GM21737 (cell line): ENCODE results near the gene RALGAPA2.

ENCODE experiments used
- ATAC-seq: cut with Tn5 transposase; IDR thresholded peaks from one replicate; pipeline ENCODE4 v1.9.1; 2021; ENCODE audit warnings: mild to moderate bottlenecking, moderate library complexity; ENCODE audit not compliant: unreplicated experiment

RALGAPA2 gene

DNA sequence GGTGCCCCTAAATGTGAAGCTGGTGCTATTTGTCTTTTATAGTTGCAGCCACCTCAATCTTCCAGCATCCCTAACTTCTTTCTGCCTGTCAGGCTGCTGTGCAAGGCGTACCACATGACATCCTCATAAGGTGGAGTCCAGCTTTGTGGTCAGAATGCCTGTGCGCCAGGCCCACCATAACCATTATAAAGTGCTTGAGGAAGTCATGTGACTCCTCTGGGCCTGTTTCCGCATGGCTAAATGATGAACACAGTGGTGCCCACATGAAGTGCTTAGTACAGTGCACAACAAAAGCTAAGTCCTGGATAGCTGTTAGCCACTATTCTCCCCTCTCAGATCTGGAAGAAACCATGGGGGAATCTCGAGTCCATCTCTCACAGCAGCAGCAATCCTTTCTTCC, 268.9 kb downstream of the RALGAPA2 start:
- ATAC-seq: no peak

DNA sequence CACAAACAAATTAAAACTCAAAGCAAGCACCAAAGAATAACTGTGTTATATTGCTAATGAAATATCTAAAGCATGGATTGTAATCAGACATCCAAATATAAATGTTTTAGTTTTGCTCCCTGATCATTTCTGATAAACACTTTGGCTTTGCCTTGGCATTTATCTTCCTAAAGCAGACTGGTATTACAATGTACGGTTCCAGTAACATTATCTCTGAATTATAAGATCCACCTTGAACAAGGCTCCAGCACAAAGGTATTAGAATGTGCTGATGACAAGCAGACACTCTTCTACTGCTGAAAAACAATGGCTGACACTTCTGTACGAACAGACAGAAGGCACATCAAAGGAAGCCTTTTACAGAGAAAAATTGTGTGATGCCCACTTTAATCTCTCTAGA, 270.0 kb downstream of the RALGAPA2 start:
- no peak for ATAC-seq

- ATAC-seq: no peak
Observed at GRCh38 chr20:20440886-20441658, 271.4 kb downstream of the RALGAPA2 start.

DNA sequence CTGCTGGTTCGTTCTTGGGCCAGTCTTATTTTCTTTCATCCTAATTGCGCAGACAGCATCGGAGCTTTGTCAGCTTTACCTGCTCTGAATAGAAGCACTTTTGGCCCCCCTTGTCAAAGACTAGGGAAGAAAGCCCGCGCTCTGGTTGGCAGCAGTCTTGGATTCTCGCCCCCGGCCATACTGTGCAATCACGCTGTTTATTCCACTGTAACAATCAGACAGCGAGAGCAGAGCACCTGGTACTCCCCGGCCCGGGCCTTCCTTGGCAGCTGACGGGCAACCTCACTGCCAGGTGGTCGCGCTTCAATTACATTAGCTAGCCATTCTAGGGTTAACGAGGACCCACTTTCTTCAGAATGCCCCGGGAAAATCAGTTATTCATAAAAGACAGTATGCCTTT, 272.0 kb downstream of the RALGAPA2 start:
- ATAC-seq: no peak

DNA sequence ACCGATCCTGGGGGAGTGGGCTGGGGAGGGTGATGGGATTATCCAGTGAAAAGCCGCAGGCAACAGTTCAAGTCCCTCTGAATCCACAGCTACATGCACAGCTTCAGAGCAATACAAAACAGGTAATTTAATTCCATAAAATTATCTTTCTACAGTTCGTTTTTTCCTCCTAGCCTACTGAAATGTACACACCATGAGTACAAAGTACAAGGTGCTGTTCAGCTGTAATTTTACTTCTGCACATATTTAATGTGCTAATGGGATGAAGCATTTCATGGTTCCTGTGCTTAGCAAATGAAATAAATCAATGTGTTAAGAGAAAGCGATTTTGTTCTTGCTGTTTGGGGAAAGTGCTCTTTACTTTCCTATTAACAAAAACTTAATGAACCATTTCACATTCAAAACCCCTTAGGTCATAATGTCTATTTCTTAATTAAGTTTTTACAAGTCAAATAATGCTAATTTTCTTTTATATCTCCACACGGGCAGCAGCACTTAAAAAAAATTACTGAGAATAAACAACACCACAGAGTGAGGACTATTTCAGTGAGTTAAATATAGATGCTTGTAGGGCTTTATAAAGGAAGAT, 272.7 kb downstream of the RALGAPA2 start:
- ATAC-seq: no peak

DNA sequence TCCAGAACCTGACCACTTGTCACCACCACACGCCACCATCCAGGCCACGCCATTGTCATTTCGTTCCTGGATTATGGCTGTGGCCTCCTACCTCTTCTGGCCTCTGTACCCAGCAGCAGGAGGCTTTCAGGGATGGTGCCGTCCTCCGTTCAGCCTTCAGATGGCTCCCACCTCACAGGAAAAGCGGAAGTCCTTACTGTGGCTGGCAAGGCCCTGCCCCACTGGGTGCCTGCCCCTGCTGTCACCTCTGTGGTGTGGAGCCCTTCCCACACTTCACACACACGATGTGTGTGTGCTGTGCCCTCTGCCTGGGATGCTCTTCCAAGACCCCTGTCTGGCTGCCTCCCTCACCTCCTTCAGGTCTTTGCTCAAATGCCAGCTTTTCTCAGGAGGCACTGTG, 275.1 kb downstream of the RALGAPA2 start:
- ATAC-seq: no peak

DNA sequence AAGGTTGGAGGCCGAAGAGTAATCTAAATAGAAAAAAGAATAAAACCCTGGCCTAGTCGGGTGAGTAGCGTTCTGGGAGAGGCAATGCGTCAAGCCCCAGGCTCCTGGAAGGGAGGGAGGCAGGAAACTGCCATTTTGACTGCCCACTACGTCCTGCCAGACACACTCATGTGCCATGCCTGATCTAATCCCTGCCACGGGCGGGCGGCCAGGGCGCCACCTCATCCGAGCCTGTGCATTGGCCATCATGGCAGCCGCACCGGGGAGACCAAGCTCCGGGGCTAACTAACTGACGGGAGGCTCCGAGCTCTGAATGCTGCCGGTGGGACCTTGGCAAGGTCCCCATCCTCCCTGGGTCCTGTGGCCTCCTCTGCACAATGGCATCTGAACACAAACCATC, 275.8 kb downstream of the RALGAPA2 start:
- ATAC-seq: no peak

DNA sequence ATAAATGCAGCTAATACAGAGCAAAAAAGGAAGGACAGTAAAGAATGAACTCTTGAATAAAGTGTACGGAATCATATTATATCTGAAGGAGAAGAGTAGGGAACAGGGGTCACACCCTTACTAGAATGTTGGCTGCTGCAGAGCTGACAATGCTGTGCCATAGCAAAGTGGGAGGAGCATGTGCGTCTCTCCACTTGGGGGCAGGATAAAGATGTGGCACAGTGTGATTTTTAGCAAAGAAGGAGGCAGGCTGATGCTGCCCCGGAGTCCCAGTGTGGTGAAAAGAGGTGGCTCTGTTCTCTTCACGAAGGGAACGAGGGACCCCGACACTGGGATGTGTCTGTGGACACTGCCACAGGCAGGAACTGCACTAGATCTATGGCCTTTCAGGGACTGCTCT, 277.0 kb downstream of the RALGAPA2 start:
- ATAC-seq: no peak

GRCh38 chr20:20432618-20433286, 279.7 kb downstream of the RALGAPA2 start:
- no peak for ATAC-seq

DNA sequence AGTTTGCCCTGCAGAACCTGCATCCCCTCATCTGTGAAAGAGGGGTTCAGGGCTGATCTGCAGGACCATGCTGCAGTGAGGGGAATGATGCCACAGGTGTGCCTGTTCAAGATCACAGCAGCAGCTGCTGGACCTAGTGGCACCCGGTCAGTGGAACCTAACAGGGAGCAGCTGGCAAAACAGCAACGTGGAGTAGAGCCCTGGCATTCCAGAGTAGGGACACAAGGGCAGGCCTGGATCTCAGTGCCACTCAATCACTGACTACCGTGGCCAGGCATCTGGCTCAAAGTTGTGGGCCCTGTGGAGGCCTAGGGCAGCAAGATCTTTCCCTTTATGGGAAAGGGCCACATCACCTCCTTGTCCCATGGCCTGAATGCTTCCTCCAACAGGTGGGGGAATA, 282.4 kb downstream of the RALGAPA2 start:
- ATAC-seq: no peak

GRCh38 chr20:20428067-20428466, 284.4 kb downstream of the RALGAPA2 start:
- ATAC-seq: no peak

GRCh38 chr20:20427227-20427864, 285.1 kb downstream of the RALGAPA2 start:
- ATAC-seq: no peak

GRCh38 chr20:20426655-20426907, 285.9 kb downstream of the RALGAPA2 start:
- no peak for ATAC-seq

DNA sequence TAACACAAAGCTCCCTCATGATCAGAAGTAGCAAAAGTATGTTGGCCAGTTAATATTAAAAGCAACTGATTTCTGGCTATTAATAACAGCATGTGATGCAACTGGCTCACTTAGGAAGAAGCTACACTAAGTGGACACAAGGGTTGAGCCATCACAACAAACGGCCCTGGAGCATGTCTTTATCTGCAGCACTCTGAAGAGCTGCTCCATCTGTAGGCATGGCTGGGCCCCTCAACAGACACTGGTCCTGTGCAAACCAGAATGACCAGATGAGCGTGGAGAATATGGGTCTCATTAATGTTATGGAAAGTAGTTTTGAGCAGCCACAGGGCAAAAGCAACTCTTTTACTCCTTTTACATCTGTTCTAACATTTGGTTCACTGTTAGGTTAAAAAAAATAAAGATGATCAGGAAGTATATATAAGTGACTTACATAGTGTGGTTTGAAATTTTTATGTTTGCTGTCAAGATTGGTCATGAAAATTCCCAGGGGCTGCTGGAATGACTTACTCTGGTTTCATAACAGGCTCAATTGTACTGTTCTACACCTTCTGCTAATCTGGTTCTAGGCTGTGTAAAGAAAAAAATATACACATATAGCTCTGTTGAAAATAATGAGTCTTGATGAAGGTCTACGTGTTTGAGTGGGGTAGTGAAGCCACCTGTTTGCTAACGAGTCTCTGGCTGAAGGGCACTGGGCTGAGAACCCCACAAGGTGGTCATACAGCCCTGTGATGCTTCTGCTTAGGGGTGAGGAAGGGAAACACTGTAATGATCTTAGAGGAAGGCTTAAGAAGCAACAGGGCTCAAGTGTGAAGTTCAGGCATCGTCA, 286.4 kb downstream of the RALGAPA2 start:
- no peak for ATAC-seq

DNA sequence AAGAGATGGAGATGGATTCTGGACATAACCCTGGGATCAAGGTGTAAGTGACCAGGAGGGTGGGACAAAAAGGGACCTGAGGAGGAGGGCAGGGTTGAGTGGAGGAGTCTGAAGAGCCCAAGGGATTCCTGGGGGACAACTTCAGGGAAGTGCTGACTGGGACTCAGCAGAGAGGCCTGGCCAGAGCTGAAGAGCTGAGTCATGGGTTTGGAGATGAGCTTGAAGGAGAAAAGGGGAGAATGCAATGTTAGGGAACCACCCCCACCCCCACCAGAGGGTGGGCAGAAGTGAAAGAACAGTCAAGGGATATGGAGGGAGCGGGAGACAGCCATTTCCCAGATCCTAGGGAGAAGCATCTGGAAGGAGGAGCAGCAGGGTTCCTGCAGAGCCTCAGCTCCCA, 289.3 kb downstream of the RALGAPA2 start:
- ATAC-seq: no peak

GRCh38 chr20:20417876-20418676, 294.4 kb downstream of the RALGAPA2 start:
- no peak for ATAC-seq

GRCh38 chr20:20415321-20415720, 297.1 kb downstream of the RALGAPA2 start:
- ATAC-seq: no peak

DNA sequence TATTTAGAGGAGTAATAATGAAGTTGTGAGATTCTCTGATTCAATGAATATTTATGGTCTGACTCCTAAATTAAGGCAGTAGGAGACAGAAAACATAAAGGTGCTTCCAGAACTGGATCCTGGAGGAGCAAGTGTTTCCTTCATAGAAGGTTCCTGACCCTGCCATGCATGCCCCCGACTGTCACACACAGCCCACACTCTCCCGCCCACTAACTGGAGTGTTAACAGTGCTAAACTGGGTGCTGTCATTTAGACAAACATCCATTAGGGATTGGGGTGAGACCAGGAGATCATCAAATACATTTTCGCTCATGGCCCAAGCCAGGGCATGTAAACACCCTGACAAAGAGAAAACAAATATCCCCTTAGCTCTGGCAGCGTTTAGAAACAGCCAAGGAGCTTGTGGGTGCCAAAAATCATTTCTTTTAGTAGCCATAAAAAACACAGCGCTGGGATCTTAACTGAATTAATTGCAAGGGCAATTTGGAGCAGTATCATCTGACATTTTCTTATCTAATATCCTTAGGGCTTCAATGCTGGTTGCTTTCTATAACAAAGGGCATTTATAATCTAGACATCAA, 297.7 kb downstream of the RALGAPA2 start:
- no peak for ATAC-seq

DNA sequence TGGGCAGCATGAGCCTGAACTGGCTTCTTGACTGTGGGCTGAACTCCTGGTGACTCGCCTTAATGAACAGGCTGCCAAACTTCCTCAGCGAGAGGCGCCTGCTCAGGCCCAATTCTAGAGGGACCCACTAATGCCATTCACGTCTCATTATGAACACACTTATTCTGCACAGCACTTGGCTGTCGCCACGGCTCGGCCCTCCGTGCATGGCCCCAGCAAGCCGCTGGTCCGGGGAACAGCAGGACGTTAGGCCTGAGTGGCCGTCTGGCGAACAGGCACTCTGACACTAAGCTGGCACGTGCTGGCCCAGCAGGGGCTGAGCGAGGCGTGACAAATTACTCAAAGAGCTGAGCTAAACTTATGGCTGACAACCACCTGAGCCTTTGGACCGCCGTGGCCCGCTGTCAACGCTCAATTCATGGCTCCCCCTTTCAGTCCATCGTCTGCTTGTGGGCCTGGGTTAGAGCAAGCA, 298.6 kb downstream of the RALGAPA2 start:
- no peak for ATAC-seq

- ATAC-seq: no peak
Observed at GRCh38 chr20:20412750-20413149, 299.7 kb downstream of the RALGAPA2 start.
